Fibroblast of peridontal ligament (primary cell): ENCODE measurements around the gene INSM1.

Experiments used
- DNase-seq: peaks from one replicate; pipeline ENCODE4 v3.0.0-alpha.2; 2010; ENCODE audit errors: extremely low read depth

INSM1 gene

GRCh38 chr20:20362774-20363433 is 5.0 kb upstream of the INSM1 start:
- no peak for DNase-seq

DNA sequence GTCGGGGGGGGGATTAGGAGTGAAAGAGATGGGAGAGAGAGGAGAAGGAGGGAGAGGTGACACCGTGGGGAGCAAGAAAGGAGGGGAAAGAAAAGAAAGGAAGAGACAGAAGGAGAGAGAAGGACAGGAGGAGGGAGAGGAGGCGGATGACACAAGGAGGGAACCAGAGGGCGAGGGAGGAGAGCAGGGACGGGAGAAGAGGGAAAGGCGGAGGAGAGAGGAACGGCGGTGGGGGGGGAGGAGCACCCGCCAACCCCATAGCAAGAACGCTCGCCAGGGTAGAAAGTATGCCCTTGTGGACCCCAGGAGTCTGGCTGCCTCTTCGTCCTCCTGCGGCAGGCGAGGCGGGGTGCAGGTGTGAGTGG is 4.5 kb upstream of the INSM1 start:
- DNase-seq, result no peak

DNA sequence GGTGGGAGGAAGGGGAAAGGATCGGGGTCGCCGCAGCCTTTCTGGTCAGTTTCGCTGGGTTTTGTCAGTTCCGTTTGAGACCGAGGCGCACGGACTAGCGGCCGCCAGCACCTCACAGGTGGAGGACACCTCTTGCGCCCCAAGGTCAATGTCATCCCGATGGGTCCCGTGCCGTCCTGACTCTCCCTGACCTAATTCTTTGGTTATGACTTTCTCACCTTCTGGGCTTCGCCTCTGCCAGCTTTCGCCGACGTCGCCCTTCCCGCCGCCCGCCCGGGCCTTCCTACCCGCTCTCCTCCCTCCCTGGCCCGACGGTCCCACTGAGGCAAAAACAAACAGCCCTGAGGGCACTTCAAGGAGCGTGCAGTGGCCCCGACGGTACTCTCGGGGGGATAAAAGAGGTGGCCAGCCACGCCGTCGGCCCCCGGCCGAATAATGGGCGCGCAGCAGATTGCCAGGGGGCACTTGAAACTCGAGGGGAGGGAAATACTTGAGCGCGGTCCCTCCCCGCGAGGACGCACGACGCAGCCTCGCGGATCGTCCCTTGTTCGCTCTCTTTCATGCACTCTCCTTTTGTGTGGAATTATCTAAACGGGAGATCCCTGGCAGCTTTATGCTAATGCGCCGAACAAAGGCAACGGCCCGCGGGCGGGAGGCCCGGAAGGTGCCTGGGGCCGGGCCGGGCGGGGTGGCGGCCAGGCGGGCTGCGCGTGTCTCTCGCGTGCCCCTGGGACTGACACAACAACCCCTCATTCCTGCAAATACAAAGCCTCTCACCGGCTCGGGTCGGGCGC is 3.9 kb upstream of the INSM1 start:
- no peak for DNase-seq

GRCh38 chr20:20364593-20365479 is 3.1 kb upstream of the INSM1 start:
- no peak for DNase-seq

DNA sequence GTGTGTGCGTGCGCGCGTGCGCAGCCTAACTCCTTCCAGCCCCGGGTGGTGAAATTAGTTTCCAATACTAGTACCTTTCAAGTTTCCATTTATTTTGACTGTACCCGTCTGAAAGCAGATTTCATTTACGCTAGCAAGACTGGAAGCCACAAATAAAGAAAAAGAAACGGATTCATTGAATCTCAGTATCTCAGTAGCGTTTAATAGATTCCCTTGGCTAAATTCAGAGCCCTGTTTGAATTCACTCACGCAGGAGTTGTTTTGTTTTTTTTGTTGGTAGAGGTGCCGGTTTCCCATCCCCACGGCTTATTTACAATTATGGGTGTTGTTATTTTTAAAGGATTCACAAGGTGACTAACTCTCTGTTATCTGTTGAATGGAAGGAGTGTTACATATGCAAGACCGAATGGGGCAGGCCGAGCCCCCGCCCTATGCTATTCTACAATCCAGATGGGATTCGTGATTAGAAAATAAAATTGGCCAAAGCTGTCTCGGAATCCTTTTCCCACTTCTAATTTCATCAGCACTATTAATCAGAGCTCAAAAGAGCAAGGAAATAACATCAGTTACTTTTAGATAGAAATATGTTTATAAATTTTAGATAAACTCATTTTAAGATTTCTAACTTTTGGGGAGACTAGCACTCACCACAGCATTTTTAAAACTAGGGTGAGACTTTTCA is 2.3 kb upstream of the INSM1 start:
- DNase-seq, result no peak

- no peak for DNase-seq
Observed at GRCh38 chr20:20366551-20366875, 1.4 kb upstream of the INSM1 start.

- no peak for DNase-seq
Observed at GRCh38 chr20:20366876-20367574, 879 bp upstream of the INSM1 start.

GRCh38 chr20:20368418-20369249 is 730 bp downstream of the INSM1 start:
- no peak for DNase-seq

GRCh38 chr20:20369250-20370093 is 1.6 kb downstream of the INSM1 start:
- DNase-seq, result no peak

DNA sequence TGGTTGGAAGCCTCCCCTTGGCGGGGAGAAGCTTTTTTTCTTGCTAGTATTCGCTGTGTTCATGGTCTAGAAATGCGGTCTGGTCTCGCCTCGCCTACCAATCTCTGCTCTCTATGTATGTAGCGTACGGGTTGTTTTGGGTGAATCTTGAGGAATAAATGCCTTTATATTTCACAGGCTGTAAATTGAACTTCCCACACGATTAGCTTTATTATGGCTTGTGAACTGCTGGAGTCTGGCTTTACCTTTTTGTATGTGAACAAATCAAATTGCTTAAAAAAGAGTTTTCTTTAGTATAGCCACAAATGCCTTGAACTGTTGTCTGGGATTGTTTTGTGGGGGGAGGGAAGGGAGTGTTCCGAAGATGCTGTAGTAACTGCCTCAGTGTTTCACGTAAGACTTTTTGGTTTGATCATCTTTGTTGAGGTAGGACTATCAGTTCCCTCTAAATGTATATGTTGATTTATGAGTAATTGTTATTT is 2.2 kb downstream of the INSM1 start:
- no peak for DNase-seq

DNA sequence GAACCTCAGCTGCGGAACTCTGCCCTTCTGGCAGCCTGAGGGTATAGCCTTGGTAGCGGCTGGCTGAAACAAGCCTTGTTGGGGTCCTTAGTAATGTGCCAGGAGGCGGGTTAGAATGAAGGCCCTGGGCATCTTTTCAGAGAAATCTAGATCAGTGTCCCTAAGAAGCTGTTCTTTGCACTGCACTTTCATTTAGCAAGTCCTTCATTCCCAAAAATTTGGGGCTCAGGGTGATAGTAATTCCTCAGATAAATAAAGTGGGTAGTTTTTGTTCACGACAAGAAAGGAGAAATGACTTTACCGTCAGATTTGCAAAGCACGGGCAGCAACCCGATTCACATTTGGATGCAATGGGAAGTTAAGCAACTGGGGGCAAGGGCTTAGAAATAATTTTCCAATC is 3.2 kb downstream of the INSM1 start:
- no peak for DNase-seq

DNA sequence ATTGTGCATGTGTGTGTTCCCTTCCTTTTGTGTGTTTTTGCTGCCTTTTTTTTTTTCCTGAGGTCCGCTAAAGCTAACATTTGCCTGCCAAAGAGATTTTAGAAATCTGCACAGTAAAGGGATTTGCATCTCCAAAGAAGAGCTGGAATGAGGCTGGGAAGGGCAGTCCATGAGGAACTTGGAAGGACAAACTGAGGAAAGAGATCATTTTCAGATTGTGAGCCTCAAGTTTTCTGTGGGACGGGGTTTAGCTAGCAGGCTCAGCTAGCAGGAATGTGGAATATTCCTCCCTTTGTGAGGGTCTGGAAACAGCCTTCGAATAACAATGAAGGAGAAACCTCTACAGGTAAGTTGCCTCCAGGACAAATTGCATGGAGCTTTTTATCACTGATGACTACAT is 3.8 kb downstream of the INSM1 start:
- no peak for DNase-seq

- peak; percentile 42 for DNase-seq
Observed at GRCh38 chr20:20373091-20373571, 5.2 kb downstream of the INSM1 start.

DNA sequence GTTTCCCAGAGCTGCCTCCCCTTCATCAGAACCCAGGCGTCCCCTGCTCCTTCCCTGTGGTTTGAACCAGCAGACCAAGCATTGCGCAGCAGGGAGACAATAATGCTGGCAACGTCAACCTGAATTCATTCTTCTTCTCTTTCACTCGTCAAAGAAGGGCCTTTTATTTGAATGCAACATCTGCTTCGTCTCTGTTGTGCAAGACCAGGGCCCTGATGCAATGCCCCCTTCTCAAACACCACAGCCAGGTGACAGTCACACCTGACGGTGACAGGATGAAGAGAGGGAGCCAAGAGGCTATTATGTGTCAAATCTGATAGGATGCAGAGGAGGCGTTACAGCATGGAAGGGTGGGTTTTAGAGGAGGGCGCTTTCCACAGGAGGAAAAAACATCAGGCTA is 8.0 kb downstream of the INSM1 start:
- DNase-seq, result no peak

DNA sequence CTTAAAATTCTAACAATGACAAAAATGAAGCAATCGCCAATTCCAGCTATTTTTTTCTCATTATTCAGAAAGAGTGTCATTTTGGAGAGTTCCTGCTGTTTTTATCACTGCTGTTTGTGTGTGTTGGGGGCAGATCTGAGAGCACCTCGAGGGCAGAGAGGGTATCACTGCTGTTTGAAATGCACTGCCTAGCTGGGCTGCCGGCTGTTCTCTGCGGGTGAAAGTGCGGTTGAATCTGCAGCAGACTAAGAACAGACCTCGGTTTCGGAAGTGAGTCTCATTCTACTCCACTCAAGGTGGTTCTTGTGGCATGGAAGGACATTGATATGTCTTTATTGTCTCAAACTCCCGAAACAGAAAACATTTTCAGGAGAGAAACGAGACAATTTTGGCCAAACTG is 18.3 kb downstream of the INSM1 start:
- no peak for DNase-seq

- no peak for DNase-seq
Observed at GRCh38 chr20:20390393-20390792, 22.5 kb downstream of the INSM1 start.

DNA sequence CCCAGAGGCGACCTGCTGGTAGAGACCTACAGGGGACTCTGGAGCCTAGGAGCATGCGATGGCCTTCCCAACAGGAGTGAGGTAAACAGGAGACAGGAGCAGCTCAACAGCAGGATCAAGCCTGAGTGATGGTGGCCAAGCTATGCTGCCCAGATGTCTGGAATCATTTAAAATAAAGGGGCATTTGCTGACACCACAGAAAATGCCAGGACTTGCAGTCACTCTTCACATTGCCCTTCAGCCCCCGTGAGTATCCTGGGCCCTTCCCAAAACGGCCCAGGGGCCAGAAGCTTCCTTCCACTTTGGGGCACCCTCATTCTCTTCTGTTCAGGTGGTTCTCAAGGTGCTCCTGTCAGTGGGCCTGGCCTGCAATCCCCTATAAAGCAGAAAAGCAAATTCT is 23.2 kb downstream of the INSM1 start:
- DNase-seq, result no peak

GRCh38 chr20:20391766-20392165 is 23.9 kb downstream of the INSM1 start:
- DNase-seq, result no peak
